Right lobe of liver (tissue), 4 donors: Measurements from ENCODE around the gene LRRC43.

Experiments used
- POLR2A ChIP-seq: fragments of 450-650 bp; IDR thresholded peaks from one replicate; pipeline ENCODE4 v1.6.1; 2017; ENCODE audit warnings: antibody characterized with exemption, mild to moderate bottlenecking
- TF ChIP-seq, protein P1 (sequence below), 4 donors: fragments of 200-600 bp in 3 of 4; fragments of 450-650 bp in 1 of 4; IDR thresholded peaks; one replicate each; pipeline versions ENCODE4 v1.5.1 to v1.8.0; 2016 to 2022; ENCODE audit warnings: antibody characterized with exemption in 4 of 4, mild to moderate bottlenecking in 2 of 4
- donor health status: DM: no; HTN: no; CAD: no.
- donor health status: DM: no; HTN: no; CAD: no.
- donor health status: DM: no; HTN: yes; CAD: no.

DNA sequence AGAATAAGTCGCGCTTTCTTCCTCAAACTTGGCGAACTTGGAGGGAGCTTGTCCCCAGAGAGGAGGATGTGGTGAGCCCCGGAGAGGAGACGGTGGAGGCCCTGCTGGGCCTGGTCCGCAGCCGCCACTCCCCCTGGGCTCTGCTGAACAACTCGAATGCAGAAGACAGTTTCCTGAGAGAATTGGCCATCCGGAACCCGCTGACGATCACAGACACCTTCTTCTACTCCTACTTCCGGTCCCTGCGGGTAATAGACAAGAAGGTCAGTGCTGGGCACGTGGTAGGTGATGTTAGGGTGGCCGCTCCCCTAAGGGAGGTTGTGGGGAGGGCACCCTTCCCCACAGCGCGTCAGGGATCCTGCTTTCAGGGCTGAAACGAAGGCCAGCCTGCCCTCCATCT, 1.6 kb downstream of the LRRC43 start:
- TF ChIP-seq, protein P1, sequence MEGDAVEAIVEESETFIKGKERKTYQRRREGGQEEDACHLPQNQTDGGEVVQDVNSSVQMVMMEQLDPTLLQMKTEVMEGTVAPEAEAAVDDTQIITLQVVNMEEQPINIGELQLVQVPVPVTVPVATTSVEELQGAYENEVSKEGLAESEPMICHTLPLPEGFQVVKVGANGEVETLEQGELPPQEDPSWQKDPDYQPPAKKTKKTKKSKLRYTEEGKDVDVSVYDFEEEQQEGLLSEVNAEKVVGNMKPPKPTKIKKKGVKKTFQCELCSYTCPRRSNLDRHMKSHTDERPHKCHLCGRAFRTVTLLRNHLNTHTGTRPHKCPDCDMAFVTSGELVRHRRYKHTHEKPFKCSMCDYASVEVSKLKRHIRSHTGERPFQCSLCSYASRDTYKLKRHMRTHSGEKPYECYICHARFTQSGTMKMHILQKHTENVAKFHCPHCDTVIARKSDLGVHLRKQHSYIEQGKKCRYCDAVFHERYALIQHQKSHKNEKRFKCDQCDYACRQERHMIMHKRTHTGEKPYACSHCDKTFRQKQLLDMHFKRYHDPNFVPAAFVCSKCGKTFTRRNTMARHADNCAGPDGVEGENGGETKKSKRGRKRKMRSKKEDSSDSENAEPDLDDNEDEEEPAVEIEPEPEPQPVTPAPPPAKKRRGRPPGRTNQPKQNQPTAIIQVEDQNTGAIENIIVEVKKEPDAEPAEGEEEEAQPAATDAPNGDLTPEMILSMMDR (IDR thresholded peaks at IDR 0.05), result no peak
- TF ChIP-seq POLR2A, result no peak
